DMS 273 treated with DMSO at 0.1 percent for 48 hours (cell line): ENCODE measurements around the gene KDM4B.
"Not testable (repeated sequence)": the region's sequence is repeated elsewhere in the genome, so short reads cannot be mapped to it uniquely, and the experiment has no call there.

Source experiments
- DNase-seq: peaks from one replicate; lab custom pipeline; 2025; lab: John Stamatoyannopoulos, UW

The KDM4B gene

DNA sequence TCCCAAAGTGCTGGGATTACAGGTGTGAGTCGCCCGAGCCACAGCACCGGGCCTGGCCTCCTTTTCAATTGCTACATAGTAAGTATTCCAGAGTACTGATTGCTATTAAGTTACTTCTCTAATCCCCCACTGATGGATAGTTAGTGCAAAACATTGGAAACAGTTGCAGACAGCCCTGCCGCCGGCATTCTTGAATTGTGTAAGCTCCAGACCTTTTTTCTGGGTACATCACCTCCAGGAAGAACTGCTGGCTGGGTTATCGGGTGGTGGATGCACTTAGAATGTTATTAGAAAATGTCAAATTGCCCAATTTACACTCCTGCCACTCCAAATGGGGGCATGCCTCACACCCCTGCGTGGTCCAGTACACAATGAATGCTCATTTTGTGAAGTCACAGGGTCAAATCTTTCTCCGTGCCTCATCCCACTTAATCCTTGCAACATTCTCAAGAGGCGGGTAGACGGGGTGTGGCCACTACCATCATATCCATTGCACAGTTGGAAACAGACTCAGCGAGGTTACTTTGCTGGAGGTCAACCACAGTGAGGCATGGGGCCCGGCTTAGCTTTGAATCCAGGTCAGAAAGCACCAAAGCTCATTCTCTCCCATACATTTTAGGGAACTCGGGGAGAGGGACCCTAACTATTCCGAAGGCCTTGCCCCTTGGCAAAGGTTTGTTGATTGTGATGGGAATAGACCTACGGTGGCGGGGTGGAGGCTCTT, 1.0 kb upstream of the KDM4B start:
- DNase-seq = no peak

DNA sequence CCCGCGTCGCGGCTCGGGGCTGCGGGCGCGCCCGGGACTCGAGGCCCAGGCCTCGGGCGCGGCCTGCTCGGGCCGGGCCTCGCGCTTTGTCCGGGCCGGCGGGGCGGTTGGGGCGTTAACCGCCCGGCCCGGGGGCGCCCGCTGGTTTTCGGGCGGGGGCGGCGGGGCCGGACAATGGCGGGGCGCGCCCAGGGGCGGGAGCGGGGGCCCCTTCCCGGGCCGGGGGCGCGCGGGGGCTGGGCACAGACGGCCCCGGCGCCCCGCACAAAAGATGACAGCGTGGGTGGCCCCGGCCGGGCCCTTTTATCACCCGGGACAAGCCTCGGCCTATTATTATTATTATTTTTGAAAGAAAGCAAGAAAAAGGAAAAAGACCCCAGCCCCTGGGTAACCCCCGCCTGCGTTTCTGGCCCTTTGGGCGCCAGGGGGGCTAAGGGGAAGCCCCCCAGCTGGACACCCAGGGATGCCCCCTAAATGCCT, 419 bp downstream of the KDM4B start:
- DNase-seq = no peak

DNA sequence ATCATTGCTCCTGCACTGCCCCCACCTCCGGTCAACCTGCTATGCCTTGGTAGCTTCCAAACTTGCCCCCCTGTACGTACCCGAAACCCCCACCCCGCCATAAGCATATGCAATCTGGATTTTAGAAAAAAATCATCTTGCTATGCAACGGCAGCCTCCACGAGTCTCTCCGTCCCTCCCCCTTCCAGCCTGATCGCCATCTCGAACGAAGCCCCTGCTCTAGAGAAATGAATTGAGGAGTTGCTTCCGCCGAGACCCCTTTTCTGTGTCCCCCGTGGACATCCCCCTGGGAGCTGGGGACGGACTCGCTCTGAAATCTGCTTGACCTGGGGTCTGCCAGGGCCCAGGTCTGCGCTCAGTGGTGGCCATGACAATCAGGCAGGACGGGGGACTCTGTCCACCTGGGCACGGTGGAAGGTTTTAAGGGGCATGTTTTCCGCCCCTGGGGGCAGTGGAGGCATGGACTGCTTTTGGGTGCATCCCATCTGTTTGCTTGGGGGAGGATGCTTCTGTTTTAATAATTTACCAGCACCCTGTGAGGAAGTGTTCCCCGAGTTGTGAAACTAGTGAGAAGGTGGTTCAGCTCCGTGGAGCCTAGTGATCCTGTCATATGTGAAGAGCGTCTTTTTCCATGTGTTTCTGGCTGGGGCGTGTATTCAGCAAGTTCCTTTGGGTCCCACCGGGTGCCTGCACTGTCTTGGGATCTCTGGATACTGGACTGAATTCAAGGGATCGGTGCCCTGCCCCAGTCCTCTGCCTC, 1.0 kb downstream of the KDM4B start:
- DNase-seq = no peak

DNA sequence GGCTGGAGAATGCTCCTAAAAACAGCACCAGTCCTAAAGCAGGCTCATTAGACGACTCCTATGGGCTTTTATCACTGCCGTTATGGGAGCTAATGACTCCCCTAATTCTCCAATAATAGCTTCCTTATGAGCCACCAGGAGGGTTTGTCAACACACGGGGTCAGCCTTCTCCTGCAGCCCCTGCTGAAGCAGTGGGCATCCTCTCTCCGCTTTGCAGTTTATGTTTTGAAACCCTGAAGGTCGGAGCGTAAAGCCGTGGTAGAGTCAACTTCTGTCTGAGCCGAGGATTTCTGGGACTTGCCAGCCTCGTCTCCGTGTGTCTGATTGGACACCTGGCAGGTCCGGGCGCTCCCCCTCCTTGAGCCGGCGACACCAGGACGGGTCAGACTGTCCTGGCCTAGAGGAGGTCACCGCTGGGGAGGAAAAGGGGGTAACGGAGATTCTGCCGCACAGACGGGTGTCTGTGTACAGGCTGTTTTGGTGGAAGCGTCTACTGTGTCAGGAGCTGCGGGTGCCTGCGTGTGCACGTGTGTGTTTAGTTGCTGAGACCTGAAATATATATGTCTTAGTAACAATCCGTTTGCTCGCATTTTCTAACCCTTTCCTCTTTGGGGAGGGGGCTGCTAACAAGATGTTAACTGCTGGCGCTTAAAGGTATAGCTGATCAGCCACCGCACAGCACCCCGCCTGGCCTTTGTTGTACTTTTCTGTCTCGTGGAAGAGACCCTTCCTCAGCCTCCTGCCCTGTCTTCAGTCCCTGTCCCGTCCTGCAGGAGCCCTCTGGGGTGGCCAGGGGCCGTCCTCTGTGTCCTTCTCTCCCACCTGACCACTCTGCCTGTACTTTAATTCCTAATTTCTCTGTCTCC, 1.9 kb downstream of the KDM4B start:
- DNase-seq = no peak

DNA sequence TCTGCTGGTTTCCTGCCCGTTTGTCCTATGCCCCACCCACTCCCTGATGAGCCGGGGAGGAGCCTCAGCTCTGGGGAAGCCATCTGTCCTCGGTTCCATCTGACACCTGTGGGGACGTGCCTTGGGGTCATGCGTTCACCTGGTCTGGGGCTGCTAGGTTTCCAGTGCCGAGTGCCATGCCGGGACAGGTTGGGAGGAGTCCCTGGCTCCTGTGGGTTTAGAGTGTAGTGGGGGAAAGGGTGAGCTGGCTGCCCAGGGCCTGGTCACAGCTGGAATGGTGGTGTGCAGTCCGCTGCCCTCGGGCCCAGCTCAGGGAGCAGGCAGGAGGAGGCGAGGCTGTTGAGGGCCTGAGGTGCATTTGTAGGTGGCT, 2.5 kb downstream of the KDM4B start:
- no peak for DNase-seq

DNA sequence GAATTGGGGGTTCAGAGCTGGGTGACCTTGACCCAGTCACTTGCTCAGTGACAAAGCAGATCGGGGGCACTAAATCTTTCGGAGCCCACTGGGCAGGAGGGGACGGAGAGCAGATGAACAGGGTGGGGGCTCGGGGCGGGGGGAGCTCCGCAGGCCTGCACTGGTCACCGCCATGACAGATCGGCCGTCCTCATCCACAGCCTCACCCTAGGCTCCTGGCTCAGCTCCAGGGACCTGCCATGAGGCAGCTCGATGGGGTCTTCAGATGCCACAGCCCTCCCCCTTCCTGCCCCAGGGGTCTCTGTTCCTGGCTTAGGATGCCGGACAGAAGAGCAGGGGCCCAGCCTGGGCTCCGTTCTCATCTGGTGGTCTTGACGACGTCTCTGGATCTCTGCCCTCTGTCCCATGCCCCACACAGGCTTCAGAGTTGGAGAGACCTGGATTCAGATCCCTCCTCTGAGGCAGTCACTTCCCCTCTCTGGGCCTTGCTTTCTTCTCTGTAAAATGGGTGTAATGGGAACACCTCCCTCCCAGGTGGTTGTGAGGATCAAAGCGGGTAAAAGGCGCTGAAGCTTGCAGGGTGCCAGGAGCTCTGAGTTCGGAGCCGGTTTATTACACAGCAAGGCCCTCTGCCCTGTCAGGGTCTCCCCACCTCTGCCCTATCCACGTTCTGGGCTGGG, 3.0 kb downstream of the KDM4B start:
- no peak for DNase-seq

DNA sequence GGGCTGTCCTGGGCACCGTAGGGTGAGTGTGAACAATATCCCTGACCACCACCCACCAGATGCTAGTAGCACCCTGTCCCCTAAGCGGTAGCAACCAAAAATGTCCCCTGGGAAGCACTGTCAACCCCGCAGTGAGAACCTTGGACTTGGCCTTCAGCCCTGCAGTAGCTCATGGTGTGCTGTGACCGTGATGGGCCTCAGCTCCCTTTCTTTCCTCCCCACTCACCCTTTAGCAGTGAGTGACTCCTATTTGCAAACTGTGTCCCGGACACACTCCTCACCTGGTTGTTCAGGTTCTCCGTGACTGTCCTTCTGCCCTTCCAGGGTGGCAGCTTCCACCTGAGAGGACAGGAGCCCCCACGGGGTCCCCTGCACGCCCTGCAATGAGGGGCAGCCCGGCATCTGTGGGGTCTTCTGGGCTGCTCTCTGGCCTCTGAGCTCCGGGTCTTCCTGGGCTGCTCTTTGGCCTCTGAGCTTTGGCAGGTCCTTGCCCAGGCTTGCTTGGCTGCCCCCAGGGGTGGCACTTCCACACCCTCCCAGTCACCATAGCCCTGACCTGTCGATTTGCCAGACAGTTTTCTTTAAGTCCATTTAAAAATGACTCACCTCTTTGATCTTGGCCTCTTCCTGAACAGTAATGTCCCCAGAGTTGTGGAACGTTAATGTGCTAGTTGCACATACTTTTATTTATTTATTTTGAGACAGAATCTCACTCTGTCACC, 3.8 kb downstream of the KDM4B start:
- DNase-seq = no peak

DNA sequence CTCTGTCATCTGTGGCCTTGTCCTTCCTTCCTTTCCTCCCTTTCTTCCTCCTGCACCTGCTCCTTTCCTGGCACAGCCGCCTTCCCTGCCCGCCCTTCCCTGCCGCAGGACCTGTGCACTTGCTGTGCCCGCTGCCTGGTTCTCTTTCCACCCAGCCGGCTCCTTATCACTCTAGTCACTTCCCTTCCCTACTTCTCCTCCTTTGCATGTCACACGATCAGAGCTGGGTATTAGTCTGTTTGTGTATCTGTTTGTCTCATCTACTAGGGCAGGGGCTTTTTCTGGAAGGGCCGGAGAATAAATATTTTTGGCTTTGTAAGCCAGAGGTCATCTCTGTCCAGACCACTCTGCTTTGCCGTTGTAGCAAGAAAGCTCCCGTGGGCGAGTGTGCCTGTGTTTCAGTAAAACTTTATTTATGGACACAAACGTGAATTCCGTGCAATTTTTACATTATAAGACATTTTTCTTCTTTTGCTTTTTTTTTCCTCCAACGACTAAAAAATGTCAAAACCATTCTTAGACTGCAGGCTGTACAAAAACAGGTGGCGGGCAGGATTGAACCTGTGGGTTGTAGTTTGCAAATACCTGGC, 6.1 kb downstream of the KDM4B start:
- no peak for DNase-seq

DNA sequence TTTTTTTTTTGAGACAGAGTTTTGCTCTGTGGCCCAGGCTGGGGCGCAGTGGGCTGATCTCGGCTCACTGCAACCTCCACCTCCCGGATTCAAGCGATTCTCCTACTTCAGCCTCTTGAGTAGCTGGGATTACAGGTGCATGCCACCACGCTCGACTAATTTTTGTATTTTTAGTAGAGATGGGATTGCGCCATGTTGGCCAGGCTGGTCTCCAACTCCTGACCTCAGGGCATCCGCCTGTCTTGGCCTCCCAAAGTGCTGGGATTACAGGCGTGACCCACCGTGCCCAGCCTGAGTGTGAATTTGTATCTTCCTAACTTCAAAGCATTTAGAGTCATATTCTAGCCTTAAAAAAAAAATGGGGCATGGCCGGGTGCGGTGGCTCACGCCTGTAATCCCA, 6.7 kb downstream of the KDM4B start:
- not testable (repeated sequence) for DNase-seq

DNA sequence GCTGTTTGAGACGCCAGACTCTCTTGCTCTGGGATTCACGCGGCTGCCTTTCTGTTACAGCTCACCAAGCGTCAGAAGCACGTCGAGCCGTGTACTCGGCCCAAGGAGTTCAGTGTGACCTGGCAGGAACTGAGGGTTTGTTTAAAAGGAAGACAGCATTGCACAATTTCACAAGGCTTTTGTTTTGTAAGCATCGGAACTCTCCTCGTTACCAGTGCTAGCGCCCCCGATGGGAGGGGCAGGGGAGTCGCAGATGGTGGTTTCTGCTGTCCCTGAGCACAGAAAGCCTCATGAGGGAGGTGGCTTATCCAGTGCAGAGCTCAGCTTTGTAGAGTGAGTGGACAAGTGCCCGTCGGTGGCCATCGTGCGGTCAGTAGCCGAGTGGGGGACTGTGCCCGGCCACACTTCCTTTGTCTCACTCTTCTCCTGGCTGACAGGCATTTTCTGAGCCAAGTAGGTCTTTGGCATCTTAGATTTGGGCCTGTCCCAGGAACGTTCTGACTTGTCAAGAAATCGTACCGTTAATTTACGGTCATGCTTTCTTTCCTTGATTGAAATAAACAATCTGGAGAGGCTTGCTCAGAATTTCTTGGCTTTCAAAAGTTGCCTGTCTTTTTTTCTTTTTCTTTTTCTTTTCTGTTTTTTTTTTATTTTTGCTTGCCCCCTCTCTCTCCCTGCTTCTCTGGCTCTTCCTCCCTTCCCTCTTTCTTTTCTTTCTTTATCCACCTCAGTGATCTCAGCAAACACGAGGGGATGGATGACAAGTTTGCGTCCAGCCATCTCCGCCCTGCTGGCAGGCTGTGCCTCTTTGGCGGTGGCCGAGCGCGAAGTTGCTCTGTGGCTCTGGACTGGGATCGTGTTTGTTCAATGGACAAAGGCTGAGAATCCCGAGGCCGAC, 7.7 kb downstream of the KDM4B start:
- DNase-seq = no peak

DNA sequence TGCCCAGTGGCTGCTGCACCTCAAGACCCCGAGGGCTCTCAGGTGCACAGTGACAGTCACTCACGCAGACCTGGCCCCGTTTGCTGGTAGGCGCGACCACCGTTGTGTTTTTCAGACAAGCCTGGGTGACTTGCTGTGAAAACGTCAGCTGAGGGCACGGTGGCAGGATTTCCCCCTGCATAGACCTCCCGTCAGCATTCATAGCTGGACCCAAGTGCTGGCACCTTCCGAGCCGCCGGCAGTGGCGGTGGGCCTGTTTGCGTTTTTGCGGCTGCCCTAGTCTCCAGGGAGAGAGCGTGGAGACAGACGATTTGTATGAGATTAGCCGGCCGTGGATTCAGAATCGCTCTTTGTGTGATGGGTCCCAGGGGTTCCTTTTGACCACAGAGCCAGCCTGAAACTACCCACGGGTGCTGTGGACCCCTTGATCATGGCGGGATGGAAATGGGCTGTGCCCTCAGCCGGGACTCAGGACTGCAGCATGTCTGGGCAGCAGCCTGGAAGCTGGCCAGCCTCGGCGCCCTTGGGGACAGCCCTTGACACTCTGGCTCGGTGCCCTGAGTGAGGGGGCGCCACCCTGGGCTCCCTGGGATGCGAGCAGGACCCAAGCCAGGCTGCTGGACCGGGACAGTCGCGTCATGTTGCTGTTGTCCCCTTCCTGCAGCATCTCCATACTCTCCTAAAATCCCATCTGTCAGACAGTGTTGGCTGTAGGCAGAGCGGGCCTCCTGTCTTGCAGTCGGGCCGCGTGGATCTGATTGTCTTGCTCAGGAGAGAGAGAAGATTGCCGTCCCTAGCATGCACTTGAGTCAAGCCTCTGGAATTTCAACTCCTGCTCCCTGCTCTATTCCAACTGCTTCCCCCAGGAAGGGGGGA, 8.6 kb downstream of the KDM4B start:
- DNase-seq = no peak

DNA sequence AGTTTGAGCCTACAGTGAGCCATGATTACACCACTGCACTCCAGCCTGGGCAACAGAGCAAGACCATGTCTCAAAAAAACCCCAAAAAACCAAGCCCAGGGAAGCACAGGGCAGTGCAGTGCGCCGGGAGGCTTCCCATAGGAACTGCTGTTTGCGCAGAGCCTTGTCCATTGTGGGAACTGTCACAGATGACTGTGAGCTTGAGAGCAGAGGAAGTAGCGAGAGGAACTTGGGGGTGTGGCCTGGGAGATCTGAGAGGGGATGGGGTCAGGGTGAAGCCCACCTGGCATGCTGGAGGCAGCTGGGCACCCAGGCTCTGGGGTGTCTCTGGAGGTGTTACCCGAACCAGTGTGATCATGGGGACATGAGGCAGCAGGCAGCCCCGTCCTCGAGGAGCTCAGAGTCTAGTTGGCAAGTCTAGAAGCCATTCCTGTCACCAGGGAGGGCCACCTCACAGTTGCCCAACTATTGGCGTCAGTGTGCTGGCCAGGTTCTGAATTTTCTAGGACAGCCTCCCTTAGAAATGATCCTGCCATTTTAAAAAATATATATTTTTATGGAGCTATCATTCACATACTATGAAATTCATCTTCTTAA, 10.4 kb downstream of the KDM4B start:
- DNase-seq = no peak

DNA sequence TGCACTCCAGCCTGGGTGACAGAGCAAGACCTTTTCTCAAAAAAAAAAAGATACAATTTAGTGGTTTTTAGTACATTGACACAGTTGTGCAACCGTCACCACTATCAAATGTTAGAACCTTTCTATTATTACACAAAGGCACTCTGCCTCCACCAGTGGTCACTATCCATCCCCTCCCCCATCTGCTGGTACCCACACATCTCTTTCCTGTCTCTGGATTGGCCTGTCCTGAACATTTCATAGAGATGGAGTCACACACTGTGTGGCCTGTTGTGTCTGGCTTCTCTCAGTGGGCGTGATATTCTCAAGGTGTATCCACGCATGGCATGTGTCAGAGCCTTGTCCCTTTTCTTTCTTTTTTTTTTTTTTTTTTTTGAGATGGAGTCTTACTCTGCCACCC, 11.2 kb downstream of the KDM4B start:
- DNase-seq = no peak

DNA sequence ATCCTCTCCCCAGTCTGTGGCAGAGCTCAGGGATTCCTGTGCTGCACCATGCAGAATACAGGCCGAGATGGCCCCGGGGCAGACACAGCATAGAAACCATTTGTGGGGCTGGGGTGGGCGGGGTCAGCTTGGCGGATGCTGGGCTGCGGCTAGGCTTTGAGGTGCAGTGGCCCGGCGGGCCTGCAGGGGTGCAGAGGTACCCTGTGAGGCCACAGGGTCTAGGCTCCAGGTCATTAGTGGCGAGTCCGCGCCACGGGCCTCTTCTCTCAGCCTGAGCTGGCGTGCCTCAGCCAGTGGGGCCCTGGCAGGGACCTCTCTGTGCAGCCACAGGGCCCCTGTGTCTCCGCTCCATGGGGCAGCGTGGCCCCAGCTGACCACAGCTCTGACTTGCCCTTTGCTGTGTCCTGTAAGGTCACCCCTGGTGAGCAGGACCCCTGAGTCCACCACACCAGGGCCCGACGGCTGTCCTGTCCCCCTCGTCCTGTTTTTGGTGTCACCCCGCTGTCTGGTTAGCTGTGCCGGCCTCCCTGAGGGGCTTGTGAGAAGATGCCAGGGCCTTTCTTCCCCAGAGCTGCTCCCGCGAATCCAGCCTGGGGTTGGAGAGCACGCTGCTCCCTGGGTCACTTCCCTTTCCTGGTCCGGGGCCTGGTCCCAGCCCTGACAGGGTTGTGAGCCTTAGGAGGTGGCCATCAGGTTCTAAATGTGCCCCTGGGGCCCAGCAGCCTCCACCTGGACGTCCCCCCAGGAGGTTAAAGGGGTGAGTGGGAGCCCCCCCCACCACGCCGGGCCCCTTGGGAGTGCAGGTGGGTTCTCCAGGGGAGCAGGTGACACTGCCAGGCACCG, 12.1 kb downstream of the KDM4B start:
- no peak for DNase-seq

DNA sequence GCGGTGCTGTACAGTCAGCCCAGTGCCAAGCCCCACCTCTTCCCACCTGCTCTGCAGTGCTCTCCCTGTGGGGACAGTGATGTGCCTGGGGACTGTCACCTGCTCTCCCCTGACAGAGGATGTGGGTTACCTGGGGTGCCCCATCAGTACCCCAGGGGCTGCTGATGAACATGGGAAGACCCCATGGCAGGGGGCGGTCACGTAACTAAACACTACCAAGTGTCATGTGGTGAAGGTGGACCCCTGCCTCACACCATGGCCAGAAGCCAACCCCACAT, 12.7 kb downstream of the KDM4B start:
- no peak for DNase-seq

DNA sequence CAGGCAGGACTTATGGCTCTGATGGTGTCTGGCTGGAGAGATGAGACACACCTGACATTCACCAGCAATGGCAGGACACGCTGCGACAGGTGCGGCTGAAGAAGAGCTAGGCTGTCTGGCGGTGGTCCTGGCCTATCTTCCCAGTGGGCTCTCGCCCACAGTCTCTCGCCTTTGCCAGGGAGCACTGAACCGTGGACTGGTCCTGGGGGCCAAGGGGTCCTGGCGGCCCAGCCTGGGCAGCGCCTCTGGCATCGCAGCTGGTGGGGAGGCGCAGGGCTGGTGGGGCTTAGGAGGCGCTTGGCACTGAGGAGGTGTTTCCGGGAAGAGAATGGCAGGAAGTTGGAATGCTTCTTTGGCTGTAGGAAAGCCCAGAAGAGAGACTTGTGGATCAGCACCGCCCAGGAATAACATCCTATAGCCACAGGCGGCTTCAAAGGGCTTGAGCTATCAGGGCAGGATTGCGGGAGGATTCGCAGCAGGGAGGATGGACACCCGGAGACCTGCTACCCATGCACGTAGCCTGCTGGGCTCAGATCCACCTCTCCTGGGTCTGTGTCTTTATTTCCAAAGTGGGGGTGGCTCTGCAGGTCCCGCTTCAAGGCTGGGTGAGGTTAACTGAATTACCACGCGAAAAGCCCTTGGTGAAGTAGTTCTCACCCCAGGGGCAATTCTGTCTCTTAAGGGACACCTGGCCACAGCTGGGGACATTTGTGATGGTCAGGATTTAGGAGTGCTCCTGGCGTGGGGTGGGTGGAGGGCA, 14.6 kb downstream of the KDM4B start:
- no peak for DNase-seq

DNA sequence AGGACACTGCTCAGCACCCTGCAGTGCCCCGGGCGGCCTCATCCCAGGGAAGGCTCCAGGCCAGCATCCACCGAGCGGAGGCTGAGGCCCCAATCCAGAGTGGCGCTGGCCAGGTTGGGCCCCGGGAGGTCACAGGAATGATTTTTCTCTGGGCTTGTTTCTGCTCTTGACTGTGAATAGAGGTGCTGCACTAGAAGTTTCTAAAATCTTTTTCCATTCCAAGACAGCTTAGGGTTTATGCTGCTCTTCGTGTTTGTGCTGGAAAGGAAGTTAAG, 15.1 kb downstream of the KDM4B start:
- no peak for DNase-seq
